Adrenal gland (tissue), 12 donors: ENCODE data around the gene RSPO4. TPM values are rescaled to one million over a fixed set of nuclear protein-coding genes. Genes with fewer than 3 reads are reported as not detected.

ENCODE experiments used
- DNase-seq, 7 donors: peaks; one replicate each; pipeline ENCODE4 v3.0.0-alpha.2; 2019 to 2020
- H3K27ac ChIP-seq, 5 donors: fragments of 200-600 bp; sonication (generic) in 4 of 5; 1 replicate in 3 of 5; 2 replicates in 2 of 5; pipeline versions ENCODE4 v1.5.1 to v1.8.0; 2016 to 2020; ENCODE audit warnings: mild to moderate bottlenecking in 1 of 5
- H3K27me3 ChIP-seq: fragments of 200-600 bp; 2 replicates; pipeline ENCODE4 v1.8.0; 2021
- H3K36me3 ChIP-seq, 2 donors: fragments of 200-600 bp; replicated peaks in 1 of 2; 1 replicate in 1 of 2; 2 replicates in 1 of 2; pipeline versions ENCODE4 v1.5.1 to v1.8.0; 2018 to 2022
- H3K4me1 ChIP-seq, 2 donors: fragments of 200-600 bp; replicated peaks in 1 of 2; 1 replicate in 1 of 2; 2 replicates in 1 of 2; pipeline versions ENCODE4 v1.5.1 to v1.8.0; 2018 to 2021
- H3K4me3 ChIP-seq, 4 donors: fragments of 200-600 bp; sonication (generic) in 3 of 4; one replicate each; pipeline ENCODE4 v1.5.1; 2016 to 2018
- H3K9me3 ChIP-seq, 3 donors: fragments of 200-600 bp; sonication (generic) in 1 of 3; replicated peaks in 1 of 3; 1 replicate in 2 of 3; 2 replicates in 1 of 3; pipeline versions ENCODE4 v1.5.1 to v1.8.0; 2016 to 2021
- CTCF ChIP-seq, 6 experiments: fragments of 450-650 bp in 4 of 6; fragments of 200-600 bp in 2 of 6; sonication (generic) in 1 of 6; IDR thresholded peaks; 1 replicate in 5 of 6; 2 replicates in 1 of 6; pipeline versions ENCODE4 v1.5.1 to v1.8.0; 2016 to 2021; ENCODE audit warnings: antibody characterized with exemption in 6 of 6, mild to moderate bottlenecking in 2 of 6, moderate library complexity in 1 of 6
- POLR2A ChIP-seq, 2 donors: fragments of 450-650 bp; IDR thresholded peaks; one replicate each; pipeline ENCODE4 v1.6.1; 2017; ENCODE audit warnings: antibody characterized with exemption in 2 of 2, mild to moderate bottlenecking in 2 of 2, moderate library complexity in 1 of 2
- WGBS, 4 donors: extraction: QIAGEN DNeasy Blood & Tissue Kit in 2 of 4; methylation state at CpG; one replicate each; pipeline versions ENCODE4 v1.1.5 to v1.1.7; 2013 to 2017; 5-methylcytosine and 5-hydroxymethylcytosine counted together
- intact Hi-C, 2 donors: fragments of 100-400 bp; cut with DNase I; formaldehyde crosslinking; loops; one replicate each; pipeline versions ENCODE4 v1.14.1 to v1.15.0; 2022 to 2023
- polyA plus RNA-seq, 3 donors: library from polyadenylated mRNA; stranded (reverse); fragments of 200-250 nt in 2 of 3; fragments of 350-450 nt in 1 of 3; fragmentation: Illumina TruSeq in 1 of 3; extraction: RNeasy Lipid Tissue Mini Kit (QIAGEN cat#74804) in 1 of 3; gene quantifications; one replicate each; pipeline ENCODE4 v1.2.3, GENCODE V29; 2013 to 2014
- total RNA-seq, 9 donors: library from RNA; depleted of rRNA in 4 of 9; stranded (reverse); fragments of >200 nt in 4 of 9; fragments of 120-200 nt in 1 of 9; fragmentation: NEBNext Ultra II Directional in 1 of 9; extraction: Animal tissue kit (Norgen Biotek cat#: 25700) in 1 of 9; gene quantifications; one replicate each; pipeline versions ENCODE4 v1.1.0 to v1.2.4, GENCODE V29; 2013 to 2023
- donor health status: healthy with polysubstance abuse.
- donor health status: Bipolar disorder and iron deficiency.
- donor health status: DM: yes; HTN: yes; CAD: no.
- donor health status: DM: no; HTN: no; CAD: no.
- donor health status: DM: no; HTN: no; CAD: no.
- donor health status: DM: yes; HTN: yes; CAD: no.

The RSPO4 gene
- total and polyA plus RNA-seq, 12 donors, result 0.06 to 0.64 (median 0.20) TPM; not detected in 5

- no peak overlapping the region for H3K27ac ChIP-seq
- TF ChIP-seq CTCF (IDR thresholded peaks at IDR 0.05), result no peak
- no peak for TF ChIP-seq POLR2A (IDR thresholded peaks at IDR 0.05)
- no peak for DNase-seq
- 67 to 83% (median 69%) methylated on average over 9 to 16 of the region's 16 CpGs for WGBS, 4 donors
- H3K4me1 ChIP-seq, result no peaks in the 10 kb centered on the region
- H3K9me3 ChIP-seq, result no peaks in the 10 kb centered on the region
- H3K27me3 ChIP-seq, result peaks cover 6% of the 10 kb centered on the region
- no peak overlapping the region for H3K4me3 ChIP-seq
- intact Hi-C loops, result no loop called here
- H3K36me3 ChIP-seq, result no peaks in the 10 kb centered on the region
Observed at GRCh38 chr20:992801-993535, 9.1 kb downstream of the RSPO4 start.

- H3K9me3 ChIP-seq, result no peaks in the 10 kb centered on the region
- intact Hi-C loops, result no loop called here
- H3K4me1 ChIP-seq, result no peaks in the 10 kb centered on the region
- TF ChIP-seq POLR2A (IDR thresholded peaks at IDR 0.05), result no peak
- TF ChIP-seq CTCF (IDR thresholded peaks at IDR 0.05), result no peak
- peaks cover 6% of the 10 kb centered on the region for H3K27me3 ChIP-seq
- no peak overlapping the region for H3K27ac ChIP-seq
- no peaks in the 10 kb centered on the region for H3K36me3 ChIP-seq
- H3K4me3 ChIP-seq, result no peak overlapping the region
- 64 to 73% (median 69%) methylated on average over 10 of the region's 10 CpGs for WGBS, 4 donors
- no peak for DNase-seq
Observed at GRCh38 chr20:991850-992249, 10.3 kb downstream of the RSPO4 start.

GRCh38 chr20:990293-990959 lies 11.7 kb downstream of the RSPO4 start:
- Histone ChIP-seq H3K36me3 (no peaks in the 10 kb centered on the region), H3K4me1 (no peaks in the 10 kb centered on the region), H3K9me3 (no peaks in the 10 kb centered on the region), H3K4me3 (no peak overlapping the region), H3K27ac (no peak overlapping the region), H3K27me3 (peaks cover 6% of the 10 kb centered on the region)
- DNase-seq, result no peak
- intact Hi-C loops, result no loop called here
- 57 to 64% (median 61%) methylated on average over 5 to 6 of the region's 6 CpGs for WGBS, 4 donors
- TF ChIP-seq POLR2A (IDR thresholded peaks at IDR 0.05) (no peak), CTCF (IDR thresholded peaks at IDR 0.05) (no peak)

- H3K4me1 ChIP-seq, result no peaks in the 10 kb centered on the region
- H3K27me3 ChIP-seq, result peaks cover 11% of the 10 kb centered on the region
- intact Hi-C loops, result no loop called here
- no peaks in the 10 kb centered on the region for H3K9me3 ChIP-seq
- no peak for DNase-seq
- no peak overlapping the region for H3K27ac ChIP-seq
- no peaks in the 10 kb centered on the region for H3K36me3 ChIP-seq
- TF ChIP-seq POLR2A (IDR thresholded peaks at IDR 0.05), result no peak
- no peak for TF ChIP-seq CTCF (IDR thresholded peaks at IDR 0.05)
- 61 to 79% (median 76%) methylated on average over 3 of the region's 3 CpGs for whole genome bisulfite sequencing, 4 donors
- no peak overlapping the region for H3K4me3 ChIP-seq
Observed at GRCh38 chr20:988272-988671, 13.8 kb downstream of the RSPO4 start.
